Measurements from ENCODE around the gene CUL3. TPM values are rescaled to one million over a fixed set of nuclear protein-coding genes. Genes with fewer than 3 reads are reported as not detected.

Gene CUL3
- total and polyA plus RNA-seq, 2 experiments from 2014 or later: 86.0 to 125 TPM

DNA sequence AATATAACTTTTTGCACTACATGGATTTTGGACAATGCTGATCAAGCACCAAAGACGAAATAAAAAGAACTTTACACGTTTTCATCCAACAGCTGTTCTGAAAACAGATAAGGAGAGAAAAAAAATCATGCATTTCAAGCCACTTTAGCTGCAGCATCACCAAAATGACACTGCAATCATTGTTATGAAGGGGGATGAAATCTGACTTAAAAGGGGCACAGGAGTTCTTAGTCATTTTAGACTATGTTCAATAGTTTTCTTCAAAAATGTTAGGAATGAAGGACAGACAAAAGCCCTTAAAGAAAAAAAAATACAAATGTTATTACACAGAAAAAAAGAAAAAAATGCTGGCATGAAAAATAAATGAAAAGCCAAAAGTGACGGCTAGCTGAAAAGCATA, 71.2 kb downstream of the CUL3 start:
- peaks cover 45% of the 10 kb centered on the region for H3K79me2 ChIP-seq (replicated peaks; ENCODE audit: insufficient read depth)
- no peaks in the 10 kb centered on the region for H3K36me3 ChIP-seq (ENCODE audit: insufficient read depth)
- no peak overlapping the region for H2AFZ ChIP-seq
- DNase-seq (ENCODE audit: low spot score) (no peak), ATAC-seq (no peak)
- H3K4me3 ChIP-seq: no peak overlapping the region
- no peaks in the 10 kb centered on the region for H3K4me1 ChIP-seq (ENCODE audit: insufficient read depth)
- H3F3A ChIP-seq (replicated peaks; ENCODE audit: low read depth): no peaks in the 10 kb centered on the region
- no peaks in the 10 kb centered on the region for H3K27me3 ChIP-seq (ENCODE audit: insufficient read depth)
- Mint-ChIP-seq H3K4me3 (no peak overlapping the region), H3K27me3 (ENCODE audit: insufficient read depth, low read depth, poor library complexity) (peaks cover 2% of the 10 kb centered on the region), H3K9me3 (no peaks in the 10 kb centered on the region), H3K27ac (peak overlapping the region; percentile 74; the same call in 1 of the 2 replicates), H3K4me1 (no peaks in the 10 kb centered on the region), H3K36me3 (ENCODE audit: low read depth) (peaks cover 13% of the 10 kb centered on the region; the same call in 1 of the 3 replicates)
- H3K27ac ChIP-seq (ENCODE audit: low read depth): no peak overlapping the region
- TF ChIP-seq EZH2phosphoT487 (IDR thresholded peaks at IDR 0.05; ENCODE audit: unreplicated experiment): no peak
- no peak for TF ChIP-seq ZNF331 (CRISPR knock-in tag; IDR thresholded peaks at IDR 0.05; ENCODE audit: low read depth)
- TF ChIP-seq, protein P1, sequence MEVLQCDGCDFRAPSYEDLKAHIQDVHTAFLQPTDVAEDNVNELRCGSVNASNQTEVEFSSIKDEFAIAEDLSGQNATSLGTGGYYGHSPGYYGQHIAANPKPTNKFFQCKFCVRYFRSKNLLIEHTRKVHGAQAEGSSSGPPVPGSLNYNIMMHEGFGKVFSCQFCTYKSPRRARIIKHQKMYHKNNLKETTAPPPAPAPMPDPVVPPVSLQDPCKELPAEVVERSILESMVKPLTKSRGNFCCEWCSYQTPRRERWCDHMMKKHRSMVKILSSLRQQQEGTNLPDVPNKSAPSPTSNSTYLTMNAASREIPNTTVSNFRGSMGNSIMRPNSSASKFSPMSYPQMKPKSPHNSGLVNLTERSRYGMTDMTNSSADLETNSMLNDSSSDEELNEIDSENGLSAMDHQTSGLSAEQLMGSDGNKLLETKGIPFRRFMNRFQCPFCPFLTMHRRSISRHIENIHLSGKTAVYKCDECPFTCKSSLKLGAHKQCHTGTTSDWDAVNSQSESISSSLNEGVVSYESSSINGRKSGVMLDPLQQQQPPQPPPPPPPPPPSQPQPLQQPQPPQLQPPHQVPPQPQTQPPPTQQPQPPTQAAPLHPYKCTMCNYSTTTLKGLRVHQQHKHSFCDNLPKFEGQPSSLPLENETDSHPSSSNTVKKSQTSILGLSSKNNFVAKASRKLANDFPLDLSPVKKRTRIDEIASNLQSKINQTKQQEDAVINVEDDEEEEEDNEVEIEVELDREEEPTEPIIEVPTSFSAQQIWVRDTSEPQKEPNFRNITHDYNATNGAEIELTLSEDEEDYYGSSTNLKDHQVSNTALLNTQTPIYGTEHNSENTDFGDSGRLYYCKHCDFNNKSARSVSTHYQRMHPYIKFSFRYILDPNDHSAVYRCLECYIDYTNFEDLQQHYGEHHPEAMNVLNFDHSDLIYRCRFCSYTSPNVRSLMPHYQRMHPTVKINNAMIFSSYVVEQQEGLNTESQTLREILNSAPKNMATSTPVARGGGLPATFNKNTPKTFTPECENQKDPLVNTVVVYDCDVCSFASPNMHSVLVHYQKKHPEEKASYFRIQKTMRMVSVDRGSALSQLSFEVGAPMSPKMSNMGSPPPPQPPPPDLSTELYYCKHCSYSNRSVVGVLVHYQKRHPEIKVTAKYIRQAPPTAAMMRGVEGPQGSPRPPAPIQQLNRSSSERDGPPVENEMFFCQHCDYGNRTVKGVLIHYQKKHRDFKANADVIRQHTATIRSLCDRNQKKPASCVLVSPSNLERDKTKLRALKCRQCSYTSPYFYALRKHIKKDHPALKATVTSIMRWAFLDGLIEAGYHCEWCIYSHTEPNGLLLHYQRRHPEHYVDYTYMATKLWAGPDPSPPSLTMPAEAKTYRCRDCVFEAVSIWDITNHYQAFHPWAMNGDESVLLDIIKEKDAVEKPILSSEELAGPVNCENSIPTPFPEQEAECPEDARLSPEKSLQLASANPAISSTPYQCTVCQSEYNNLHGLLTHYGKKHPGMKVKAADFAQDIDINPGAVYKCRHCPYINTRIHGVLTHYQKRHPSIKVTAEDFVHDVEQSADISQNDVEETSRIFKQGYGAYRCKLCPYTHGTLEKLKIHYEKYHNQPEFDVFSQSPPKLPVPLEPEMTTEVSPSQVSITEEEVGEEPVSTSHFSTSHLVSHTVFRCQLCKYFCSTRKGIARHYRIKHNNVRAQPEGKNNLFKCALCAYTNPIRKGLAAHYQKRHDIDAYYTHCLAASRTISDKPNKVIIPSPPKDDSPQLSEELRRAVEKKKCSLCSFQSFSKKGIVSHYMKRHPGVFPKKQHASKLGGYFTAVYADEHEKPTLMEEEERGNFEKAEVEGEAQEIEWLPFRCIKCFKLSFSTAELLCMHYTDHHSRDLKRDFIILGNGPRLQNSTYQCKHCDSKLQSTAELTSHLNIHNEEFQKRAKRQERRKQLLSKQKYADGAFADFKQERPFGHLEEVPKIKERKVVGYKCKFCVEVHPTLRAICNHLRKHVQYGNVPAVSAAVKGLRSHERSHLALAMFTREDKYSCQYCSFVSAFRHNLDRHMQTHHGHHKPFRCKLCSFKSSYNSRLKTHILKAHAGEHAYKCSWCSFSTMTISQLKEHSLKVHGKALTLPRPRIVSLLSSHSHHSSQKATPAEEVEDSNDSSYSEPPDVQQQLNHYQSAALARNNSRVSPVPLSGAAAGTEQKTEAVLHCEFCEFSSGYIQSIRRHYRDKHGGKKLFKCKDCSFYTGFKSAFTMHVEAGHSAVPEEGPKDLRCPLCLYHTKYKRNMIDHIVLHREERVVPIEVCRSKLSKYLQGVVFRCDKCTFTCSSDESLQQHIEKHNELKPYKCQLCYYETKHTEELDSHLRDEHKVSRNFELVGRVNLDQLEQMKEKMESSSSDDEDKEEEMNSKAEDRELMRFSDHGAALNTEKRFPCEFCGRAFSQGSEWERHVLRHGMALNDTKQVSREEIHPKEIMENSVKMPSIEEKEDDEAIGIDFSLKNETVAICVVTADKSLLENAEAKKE (CRISPR knock-in tag; IDR thresholded peaks at IDR 0.05): no peak
- no peaks in the 10 kb centered on the region for H3K9me2 ChIP-seq (ENCODE audit: insufficient read depth)
- H4K20me1 ChIP-seq (replicated peaks; ENCODE audit: insufficient read depth): peaks cover 10% of the 10 kb centered on the region; the same call in 1 of the 2 replicates
- H3K4me2 ChIP-seq: no peak overlapping the region

DNA sequence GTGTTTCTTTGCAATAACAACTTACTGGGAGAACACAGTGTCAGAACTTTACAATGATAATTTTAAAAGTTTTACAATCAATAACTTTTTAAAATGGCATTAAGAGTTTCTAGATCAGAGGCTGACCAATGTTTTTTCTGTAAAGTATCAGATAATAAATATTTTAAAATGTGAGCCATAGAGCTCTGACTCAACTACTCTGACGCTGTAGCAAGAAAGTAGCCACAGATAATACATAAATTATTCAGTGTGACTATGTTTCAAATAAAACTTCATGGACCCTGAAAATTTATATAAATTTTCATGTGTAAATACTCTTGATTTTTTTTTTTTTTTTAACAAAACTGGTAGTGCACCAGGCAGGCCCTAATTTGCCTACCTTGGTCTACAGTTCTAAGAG, 77.4 kb downstream of the CUL3 start:
- no peaks in the 10 kb centered on the region for H3K9me3 Mint-ChIP-seq

More for the DNA sequence above, 77.4 kb downstream of the CUL3 start:
- Mint-ChIP-seq H3K4me3 (no peak overlapping the region), H3K36me3 (ENCODE audit: low read depth) (peaks cover 38% of the 10 kb centered on the region), H3K4me1 (no peaks in the 10 kb centered on the region), H3K27me3 (ENCODE audit: insufficient read depth, low read depth, poor library complexity) (no peaks in the 10 kb centered on the region), H3K27ac (no peak overlapping the region)
- no peaks in the 10 kb centered on the region for H3K4me1 ChIP-seq (ENCODE audit: insufficient read depth)
- H4K20me1 ChIP-seq (replicated peaks; ENCODE audit: insufficient read depth): 0 out of 2 replicates have a peak, but pooled peaks cover 6% of the 10 kb centered on the region
- H3K9me2 ChIP-seq (ENCODE audit: insufficient read depth): no peaks in the 10 kb centered on the region
- H3K4me2 ChIP-seq: no peak overlapping the region
- H3K79me2 ChIP-seq (replicated peaks; ENCODE audit: insufficient read depth): peaks cover 2% of the 10 kb centered on the region; the same call in 1 of the 2 replicates
- TF ChIP-seq, protein P2, sequence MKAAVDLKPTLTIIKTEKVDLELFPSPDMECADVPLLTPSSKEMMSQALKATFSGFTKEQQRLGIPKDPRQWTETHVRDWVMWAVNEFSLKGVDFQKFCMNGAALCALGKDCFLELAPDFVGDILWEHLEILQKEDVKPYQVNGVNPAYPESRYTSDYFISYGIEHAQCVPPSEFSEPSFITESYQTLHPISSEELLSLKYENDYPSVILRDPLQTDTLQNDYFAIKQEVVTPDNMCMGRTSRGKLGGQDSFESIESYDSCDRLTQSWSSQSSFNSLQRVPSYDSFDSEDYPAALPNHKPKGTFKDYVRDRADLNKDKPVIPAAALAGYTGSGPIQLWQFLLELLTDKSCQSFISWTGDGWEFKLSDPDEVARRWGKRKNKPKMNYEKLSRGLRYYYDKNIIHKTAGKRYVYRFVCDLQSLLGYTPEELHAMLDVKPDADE (IDR thresholded peaks at IDR 0.05): no peak
- peaks cover 17% of the 10 kb centered on the region; the same call in 1 of the 2 replicates for H3K36me3 ChIP-seq (ENCODE audit: insufficient read depth)
- H2AFZ ChIP-seq: no peak overlapping the region
- H3K27ac ChIP-seq (ENCODE audit: low read depth): no peak overlapping the region
- ATAC-seq: no peak
- no peak for DNase-seq (ENCODE audit: low spot score)
- H3F3A ChIP-seq (replicated peaks; ENCODE audit: low read depth): no peaks in the 10 kb centered on the region
- H3K4me3 ChIP-seq: no peak overlapping the region
- no peaks in the 10 kb centered on the region for H3K27me3 ChIP-seq (ENCODE audit: insufficient read depth)

All from GM23338 (cell line).